ENCODE results near the gene REXO2.

The REXO2 gene

DNA sequence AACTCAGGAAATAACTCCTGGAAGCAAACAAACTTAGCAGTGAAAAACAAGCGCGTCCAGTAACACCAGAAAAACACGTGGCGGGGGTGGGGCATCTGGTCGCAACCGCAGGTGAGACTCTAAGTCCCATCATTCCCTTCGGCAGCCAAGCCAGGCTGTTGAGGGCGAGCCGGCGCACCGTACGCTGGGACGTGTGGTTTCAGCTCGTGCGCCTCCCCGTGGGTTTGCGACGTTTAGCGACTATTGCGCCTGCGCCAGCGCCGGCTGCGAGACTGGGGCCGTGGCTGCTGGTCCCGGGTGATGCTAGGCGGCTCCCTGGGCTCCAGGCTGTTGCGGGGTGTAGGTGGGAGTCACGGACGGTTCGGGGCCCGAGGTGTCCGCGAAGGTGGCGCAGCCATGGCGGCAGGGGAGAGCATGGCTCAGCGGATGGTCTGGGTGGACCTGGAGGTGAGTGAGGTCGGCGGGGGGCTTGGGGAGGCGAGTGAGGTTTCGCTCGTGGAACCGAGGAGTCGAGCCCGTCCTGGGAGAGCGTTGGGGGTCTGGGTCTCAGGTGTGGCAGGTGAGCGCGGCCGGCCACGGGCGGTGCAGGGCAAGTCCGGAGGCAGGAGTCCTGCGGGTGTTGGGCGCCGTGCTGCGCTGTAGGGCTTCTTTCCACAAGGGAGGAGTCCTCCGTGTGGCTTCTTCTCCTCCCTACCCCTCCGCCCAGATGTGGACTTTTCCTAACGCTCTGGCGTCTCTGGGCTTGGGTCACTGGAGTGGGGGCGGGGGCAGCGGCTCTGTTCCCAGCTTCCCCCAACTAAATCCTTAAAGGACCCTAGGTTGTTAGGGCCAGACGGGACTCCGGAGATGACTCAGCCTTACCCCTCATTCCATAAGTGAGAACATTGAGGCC, at the start of gene REXO2:
Gene REXO2, plus strand, starts transcription at position 239 of the 892 bp plus-strand sequence. Its CDS starts 62 bp downstream, at position 301.
- Mint-ChIP-seq H3K27ac (peak within 1 kb of the TSS; percentile 79), H3K36me3 (ENCODE audit: low read depth) (peaks cover 9% of the 10 kb centered on the region), H3K4me1 (ENCODE audit: low read depth) (peaks cover 15% of the 10 kb centered on the region), H3K4me3 (peak within 1 kb of the TSS; percentile 97), H3K27me3 (no peaks in the 10 kb centered on the region), H3K9me3 (no peaks in the 10 kb centered on the region)
- intact Hi-C loops (cut with micrococcal nuclease), result loop anchor here (1.0 to 5.0 kb wide), 2 partner anchors 38 to 97 kb away; no protein-coding TSS in a partner anchor

DNA sequence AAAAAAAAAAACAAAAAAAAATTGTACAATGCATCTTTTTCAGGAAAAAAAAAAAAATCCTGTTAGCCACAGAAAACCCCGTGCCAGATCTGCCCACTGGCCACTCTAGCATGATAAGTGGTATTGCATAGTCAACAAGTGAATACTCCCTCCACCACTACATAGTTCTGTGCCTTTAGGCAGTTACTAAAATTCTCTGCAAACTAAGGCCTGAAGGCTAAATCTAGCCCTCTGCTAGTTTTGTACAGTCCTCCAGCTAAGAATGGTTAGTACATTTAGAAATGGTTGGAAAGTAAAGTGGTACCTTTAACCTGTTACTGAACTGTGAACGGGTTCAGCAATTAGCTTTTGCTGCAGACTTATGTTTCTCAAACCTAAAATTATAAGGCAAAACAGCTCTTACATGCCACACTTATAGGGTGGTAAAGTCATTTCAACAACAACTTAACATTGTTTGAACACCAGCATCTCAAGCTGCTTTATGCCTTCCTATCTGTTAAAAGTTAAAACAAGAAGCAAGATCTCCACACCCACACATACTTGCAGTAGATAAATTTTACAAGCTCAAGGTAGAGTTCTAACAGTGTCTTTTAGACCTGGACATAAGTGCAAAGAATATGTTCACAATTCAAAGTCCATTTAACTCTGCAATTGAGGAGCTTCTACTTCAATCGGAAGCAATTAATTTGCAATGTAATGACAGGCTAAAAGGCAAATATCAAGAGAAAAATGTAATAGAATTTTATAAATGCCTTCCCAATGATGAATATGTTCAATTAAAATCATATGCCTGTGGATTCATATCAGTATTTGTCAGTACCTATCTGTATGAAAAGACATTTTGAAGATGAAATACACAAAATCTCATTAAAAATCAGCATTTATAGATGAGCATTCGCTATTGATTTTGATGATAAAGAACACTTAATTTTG, 46.3 kb upstream of the REXO2 start:
- H3K9me3 Mint-ChIP-seq, result no peaks in the 10 kb centered on the region
- H3K27ac Mint-ChIP-seq, result no peak overlapping the region
- H3K4me1 Mint-ChIP-seq (ENCODE audit: low read depth), result peaks cover 13% of the 10 kb centered on the region
- no peak overlapping the region for H3K4me3 Mint-ChIP-seq
- H3K36me3 Mint-ChIP-seq (ENCODE audit: low read depth), result no peaks in the 10 kb centered on the region
- H3K27me3 Mint-ChIP-seq, result peaks cover 10% of the 10 kb centered on the region
- intact Hi-C loops (cut with micrococcal nuclease), result no loop called here

DNA sequence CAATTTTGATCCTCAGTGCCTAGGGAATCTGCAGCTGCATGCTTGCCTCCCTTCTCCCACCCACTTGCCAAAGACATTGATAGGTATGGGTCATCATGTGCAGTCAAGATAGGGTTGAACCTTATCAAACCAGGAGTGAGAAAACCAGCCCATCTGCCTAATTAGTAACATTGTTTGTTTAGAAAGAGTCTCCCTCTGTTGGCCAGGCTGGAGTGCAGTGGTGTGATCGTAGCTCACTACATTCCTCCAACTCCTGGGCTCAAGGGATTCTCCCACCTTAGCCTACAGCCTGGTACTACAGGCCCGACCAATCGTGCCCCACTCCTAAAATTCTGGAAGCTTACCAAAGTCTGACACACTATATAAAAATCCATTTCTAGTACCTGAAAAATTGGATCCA, 43.5 kb upstream of the REXO2 start:
- intact Hi-C loops (cut with micrococcal nuclease), result loop anchor here (5.0 kb wide), 1 partner anchor 48 kb away; no protein-coding TSS in a partner anchor
- no peak overlapping the region for H3K27ac Mint-ChIP-seq

DNA sequence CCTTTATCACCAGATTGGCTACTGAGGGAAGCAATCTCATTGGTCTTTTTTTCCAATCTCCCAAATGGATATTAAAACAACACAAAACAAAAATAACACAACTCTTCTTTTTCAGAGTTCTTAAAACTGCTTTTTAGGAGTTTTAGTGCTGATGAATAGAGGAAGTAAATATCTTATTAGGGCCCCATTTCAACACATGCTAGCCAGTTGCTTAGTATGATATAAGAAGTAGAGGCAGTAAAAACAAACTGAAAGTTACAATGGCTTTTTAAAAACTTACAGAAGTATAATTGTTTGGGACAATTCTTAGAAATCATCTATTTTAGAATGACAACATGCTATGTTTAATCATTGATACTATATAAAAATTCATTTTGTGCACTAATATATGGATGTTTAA, 42.4 kb upstream of the REXO2 start:
- intact Hi-C loops (cut with micrococcal nuclease), result loop anchor here (5.0 kb wide), 1 partner anchor 50 kb away; no protein-coding TSS in a partner anchor
- Mint-ChIP-seq H3K27me3 (peaks cover 10% of the 10 kb centered on the region), H3K9me3 (no peaks in the 10 kb centered on the region), H3K27ac (no peak overlapping the region), H3K4me3 (no peak overlapping the region), H3K4me1 (ENCODE audit: low read depth) (peaks cover 27% of the 10 kb centered on the region), H3K36me3 (ENCODE audit: low read depth) (peaks cover 17% of the 10 kb centered on the region)

More for the DNA sequence above, 43.5 kb upstream of the REXO2 start:
- H3K27me3 Mint-ChIP-seq, result peaks cover 10% of the 10 kb centered on the region
- H3K36me3 Mint-ChIP-seq (ENCODE audit: low read depth), result peaks cover 12% of the 10 kb centered on the region
- peaks cover 27% of the 10 kb centered on the region for H3K4me1 Mint-ChIP-seq (ENCODE audit: low read depth)
- H3K4me3 Mint-ChIP-seq, result no peak overlapping the region
- no peaks in the 10 kb centered on the region for H3K9me3 Mint-ChIP-seq

DNA sequence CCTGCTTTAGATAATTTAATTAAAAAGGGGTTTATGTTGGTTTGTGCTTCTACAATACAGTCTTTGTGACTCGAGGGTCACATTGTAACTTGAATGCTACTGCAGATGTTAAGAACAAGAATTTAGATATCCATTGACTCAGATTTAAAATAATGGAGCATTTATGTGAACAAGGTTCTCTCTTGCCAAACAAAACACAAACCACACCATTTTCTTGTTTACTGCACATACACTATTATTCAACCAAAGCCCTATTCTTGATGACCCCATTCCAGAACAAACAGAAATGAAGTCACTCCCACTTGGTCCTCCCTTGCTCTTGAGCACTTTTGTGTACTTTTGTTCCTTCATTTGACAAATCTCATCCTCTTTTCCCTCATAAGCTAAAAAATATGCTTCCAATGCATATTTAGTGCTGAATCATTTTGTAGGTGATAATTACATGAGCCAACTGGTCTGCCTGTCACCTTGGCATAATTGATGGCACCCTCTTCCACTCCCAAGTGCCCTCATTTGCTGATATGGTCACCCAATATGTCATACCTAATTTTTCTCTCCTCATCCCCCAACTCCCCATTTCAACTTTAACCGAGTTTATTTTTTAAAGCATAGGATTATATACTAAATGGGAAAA, 41.8 kb upstream of the REXO2 start:
- Mint-ChIP-seq H3K27ac (peak overlapping the region; percentile 22), H3K27me3 (peaks cover 7% of the 10 kb centered on the region), H3K36me3 (ENCODE audit: low read depth) (peaks cover 21% of the 10 kb centered on the region), H3K4me1 (ENCODE audit: low read depth) (peaks cover 27% of the 10 kb centered on the region), H3K9me3 (no peaks in the 10 kb centered on the region), H3K4me3 (no peak overlapping the region)
- intact Hi-C loops (cut with micrococcal nuclease), result loop anchor here (5.0 kb wide), 1 partner anchor 50 kb away; no protein-coding TSS in a partner anchor

DNA sequence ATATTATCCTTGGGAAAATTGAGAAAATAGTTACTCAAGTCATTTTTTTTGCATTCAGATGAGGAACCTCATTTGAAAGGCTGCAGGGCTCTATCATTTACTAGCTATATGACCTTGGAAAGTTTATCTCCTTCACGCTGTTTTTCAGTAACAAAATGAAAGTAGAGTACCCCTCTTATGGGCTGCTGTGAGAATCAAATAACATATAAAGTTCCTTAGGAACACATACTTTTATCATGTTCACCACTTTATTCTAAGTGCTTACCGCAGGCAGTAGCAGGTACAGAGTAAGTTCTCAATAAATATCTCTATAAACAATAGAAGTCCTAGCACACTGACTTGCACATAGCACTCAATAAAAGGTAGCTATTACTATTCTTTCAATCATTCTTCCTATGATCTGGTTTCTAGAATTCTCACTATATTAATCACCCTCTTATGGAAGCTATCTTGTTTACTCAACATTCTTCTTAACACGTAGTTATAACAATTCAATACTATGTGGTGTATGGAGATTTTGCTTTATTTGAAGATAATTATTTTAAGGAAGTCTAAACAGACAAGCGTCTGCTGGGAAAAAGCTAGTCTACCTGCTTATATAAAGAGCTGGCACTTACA, 40.9 kb upstream of the REXO2 start:
- Mint-ChIP-seq H3K4me3 (no peak overlapping the region), H3K4me1 (ENCODE audit: low read depth) (peaks cover 27% of the 10 kb centered on the region), H3K9me3 (no peaks in the 10 kb centered on the region), H3K36me3 (ENCODE audit: low read depth) (peaks cover 28% of the 10 kb centered on the region), H3K27me3 (peaks cover 7% of the 10 kb centered on the region), H3K27ac (no peak overlapping the region)
- intact Hi-C loops (cut with micrococcal nuclease), result loop anchor here (5.0 kb wide), 1 partner anchor 51 kb away; no protein-coding TSS in a partner anchor

DNA sequence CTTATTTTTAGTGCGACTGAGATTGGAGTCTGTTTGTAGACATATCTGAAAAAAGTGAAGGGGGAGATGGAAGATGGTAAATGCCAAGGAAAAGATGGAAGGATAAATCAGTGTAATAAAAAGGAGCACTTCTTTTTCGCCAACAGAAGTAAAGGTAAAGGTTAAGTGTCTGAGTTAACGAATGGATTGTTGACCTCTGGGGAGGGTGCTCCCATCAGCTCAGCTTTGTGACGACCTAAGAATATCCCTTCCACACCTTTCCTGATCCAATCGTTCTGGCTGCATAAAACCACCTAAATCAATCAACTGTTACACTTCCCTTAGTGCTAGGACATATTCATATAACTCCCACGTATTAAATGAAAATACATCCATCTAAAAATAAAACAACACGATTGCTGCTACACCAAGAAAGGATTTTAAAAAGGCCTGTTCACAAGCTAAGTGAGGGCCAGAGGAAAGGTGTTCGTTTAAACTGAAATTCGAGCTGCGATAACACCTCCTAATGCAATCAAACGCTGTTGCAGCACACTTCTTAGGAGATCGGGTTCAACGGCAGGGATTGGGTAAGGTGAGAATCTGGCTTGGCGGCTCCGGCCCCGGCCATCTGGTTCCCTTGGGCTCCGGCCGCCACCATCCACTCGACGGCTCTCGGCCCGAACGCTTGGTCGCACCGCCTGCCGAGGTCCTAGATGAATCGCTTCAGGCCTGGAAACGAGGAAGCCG, 39.6 kb upstream of the REXO2 start:
- no peaks in the 10 kb centered on the region for H3K27me3 Mint-ChIP-seq
- H3K4me3 Mint-ChIP-seq, result peak overlapping the region; percentile 93
- intact Hi-C loops (cut with micrococcal nuclease), result loop anchor here (2.0 to 10.0 kb wide), 4 partner anchors 52 to 1085 kb away; partner anchors contain the start of genes TTC12, USP28 and ZW10
- H3K4me1 Mint-ChIP-seq (ENCODE audit: low read depth), result peaks cover 36% of the 10 kb centered on the region
- no peaks in the 10 kb centered on the region for H3K9me3 Mint-ChIP-seq
- H3K27ac Mint-ChIP-seq, result peak overlapping the region; percentile 99
- H3K36me3 Mint-ChIP-seq (ENCODE audit: low read depth), result peaks cover 38% of the 10 kb centered on the region

DNA sequence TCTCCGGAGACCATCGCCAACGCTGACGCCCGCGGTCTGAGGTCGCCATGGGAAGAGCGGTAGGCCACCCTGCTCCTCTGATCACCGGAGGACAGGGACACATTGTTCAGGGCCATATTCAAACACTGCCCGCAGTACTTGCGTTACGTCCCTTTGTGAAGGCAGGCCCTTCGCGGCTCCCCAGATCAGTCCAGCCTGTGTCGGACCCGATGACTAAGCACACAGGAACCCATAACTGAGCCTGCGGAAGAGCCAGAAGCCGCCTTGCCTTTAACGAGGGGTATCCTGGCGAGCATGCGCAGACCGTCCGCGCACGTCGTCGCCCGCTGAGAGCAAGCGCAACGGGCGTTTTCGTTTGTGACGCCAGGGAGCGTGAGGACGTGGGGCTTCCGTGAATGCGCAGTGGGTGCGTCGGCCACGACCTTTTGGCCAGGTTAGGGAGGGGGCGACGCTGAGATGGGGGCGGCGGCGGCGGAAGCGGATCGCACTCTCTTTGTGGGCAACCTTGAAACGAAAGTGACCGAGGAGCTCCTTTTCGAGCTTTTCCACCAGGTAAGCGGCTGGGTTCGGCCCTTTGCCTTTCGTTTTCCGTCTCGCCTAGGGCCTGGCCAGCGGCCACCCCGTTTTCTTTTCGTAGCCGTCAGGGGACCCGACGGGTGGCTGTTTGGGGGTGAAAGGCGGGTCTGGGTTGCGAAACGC, 38.9 kb upstream of the REXO2 start, which contains the start of the genes C11orf71 and RBM7:
Gene C11orf71, minus strand, starts transcription at position 296 of the 699 bp plus-strand sequence. Its CDS starts 180 bp downstream, at position 116.
Gene RBM7, plus strand, starts transcription at position 451 of the 699 bp plus-strand sequence. Its CDS starts 6 bp downstream, at position 457.
- intact Hi-C loops (cut with micrococcal nuclease), result loop anchor here (2.0 to 10.0 kb wide), 3 partner anchors 526 to 1086 kb away; partner anchors contain the start of genes TTC12, USP28 and ZW10
- peak within 1 kb of the TSS; percentile 99 for H3K27ac Mint-ChIP-seq
- peaks cover 46% of the 10 kb centered on the region for H3K36me3 Mint-ChIP-seq (ENCODE audit: low read depth)
- H3K9me3 Mint-ChIP-seq, result no peaks in the 10 kb centered on the region
- H3K27me3 Mint-ChIP-seq, result no peaks in the 10 kb centered on the region
- peaks cover 36% of the 10 kb centered on the region for H3K4me1 Mint-ChIP-seq (ENCODE audit: low read depth)
- peak within 1 kb of the TSS; percentile 93 for H3K4me3 Mint-ChIP-seq

DNA sequence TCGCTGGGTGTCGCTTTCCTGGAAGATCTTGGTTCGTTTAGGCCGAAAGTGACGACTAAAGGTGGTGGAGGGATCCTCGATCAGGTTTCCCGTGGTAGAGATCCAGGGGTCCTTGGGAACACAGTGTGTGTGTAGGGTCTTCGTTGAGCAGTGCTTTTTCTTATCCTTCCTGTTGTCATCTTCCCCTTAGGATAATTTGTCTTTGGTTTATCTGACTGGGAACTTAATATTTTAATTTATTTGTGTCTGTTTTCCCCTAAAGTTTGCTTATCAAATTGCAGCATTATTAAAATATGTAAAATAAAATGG, 38.4 kb upstream of the REXO2 start:
- Mint-ChIP-seq H3K4me3 (peak overlapping the region; percentile 93), H3K4me1 (ENCODE audit: low read depth) (peaks cover 36% of the 10 kb centered on the region), H3K9me3 (no peaks in the 10 kb centered on the region), H3K27me3 (no peaks in the 10 kb centered on the region), H3K27ac (peak overlapping the region; percentile 99), H3K36me3 (ENCODE audit: low read depth) (peaks cover 51% of the 10 kb centered on the region)
- intact Hi-C loops (cut with micrococcal nuclease), result loop anchor here (1.0 to 10.0 kb wide), 4 partner anchors 38 to 1086 kb away; partner anchors contain the start of genes REXO2, TTC12, USP28 and ZW10

DNA sequence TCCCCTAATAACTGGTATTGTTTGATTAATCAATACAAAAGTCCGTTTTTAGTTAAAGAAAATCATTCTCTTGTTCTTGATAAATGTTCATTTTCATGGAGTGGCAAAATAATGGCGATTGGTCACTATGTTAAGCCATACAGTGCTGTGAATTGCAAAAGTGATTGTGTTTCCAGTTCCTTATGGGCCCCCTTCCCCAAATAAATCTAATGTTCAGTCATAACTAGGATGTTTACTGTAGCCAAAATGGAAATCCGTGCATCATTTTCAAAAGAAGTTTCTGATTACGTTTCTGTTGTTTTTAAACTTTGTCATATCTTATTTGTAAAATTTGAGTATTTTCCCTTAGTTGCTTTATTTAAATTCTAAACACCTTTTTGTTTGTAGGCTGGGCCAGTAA, 38.0 kb upstream of the REXO2 start:
- Mint-ChIP-seq H3K27ac (peak overlapping the region; percentile 99), H3K36me3 (ENCODE audit: low read depth) (peaks cover 55% of the 10 kb centered on the region), H3K4me1 (ENCODE audit: low read depth) (peaks cover 36% of the 10 kb centered on the region), H3K4me3 (peak overlapping the region; percentile 93), H3K9me3 (no peaks in the 10 kb centered on the region), H3K27me3 (no peaks in the 10 kb centered on the region)
- intact Hi-C loops (cut with micrococcal nuclease), result loop anchor here (1.0 to 10.0 kb wide), 4 partner anchors 38 to 1087 kb away; partner anchors contain the start of genes REXO2, TTC12, USP28 and ZW10

DNA sequence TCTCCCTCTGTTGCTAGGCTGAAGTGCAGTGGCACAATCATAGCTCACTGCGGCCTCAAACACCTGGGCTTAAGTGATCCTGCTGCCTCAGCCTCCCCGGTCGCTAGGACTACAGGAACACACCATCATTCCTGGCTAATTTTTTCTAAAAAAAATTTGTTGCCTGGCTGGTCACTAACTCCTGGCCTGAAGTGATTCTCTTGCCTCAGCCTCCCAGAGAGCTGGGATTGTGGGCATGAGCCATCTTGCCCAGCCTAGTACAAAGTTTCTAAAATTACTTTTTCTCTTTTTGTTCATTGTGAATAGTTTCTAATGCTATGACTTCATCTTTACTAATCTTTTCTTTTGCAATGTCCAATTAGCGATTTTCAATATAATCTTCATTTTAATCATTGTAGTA, 26.3 kb upstream of the REXO2 start:
- no peak overlapping the region for H3K4me3 Mint-ChIP-seq
- no peaks in the 10 kb centered on the region for H3K4me1 Mint-ChIP-seq (ENCODE audit: low read depth)
- no peaks in the 10 kb centered on the region for H3K9me3 Mint-ChIP-seq
- peaks cover 32% of the 10 kb centered on the region for H3K36me3 Mint-ChIP-seq (ENCODE audit: low read depth)
- intact Hi-C loops (cut with micrococcal nuclease), result no loop called here
- H3K27me3 Mint-ChIP-seq, result no peaks in the 10 kb centered on the region
- H3K27ac Mint-ChIP-seq, result no peak overlapping the region

DNA sequence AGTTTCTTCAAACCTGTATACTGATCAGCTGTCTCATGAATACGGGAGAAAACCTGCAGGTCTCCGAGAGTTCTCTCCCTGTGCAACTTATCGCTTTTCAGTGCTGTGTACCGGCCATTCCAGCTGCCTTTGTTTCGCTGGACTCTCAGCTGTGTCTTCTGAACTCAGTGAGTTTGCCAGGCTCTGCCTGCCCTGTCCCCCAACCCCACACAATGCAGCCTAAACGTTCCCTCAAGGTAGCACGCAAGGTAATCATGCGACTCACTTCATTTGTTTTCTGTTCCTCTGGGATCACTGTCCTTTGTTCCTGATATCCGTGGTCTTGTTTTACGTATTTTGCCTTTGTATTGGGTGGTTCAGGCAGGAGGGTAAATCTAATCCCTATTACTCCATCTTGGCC, 25.3 kb upstream of the REXO2 start:
- intact Hi-C loops (cut with micrococcal nuclease), result no loop called here
- peaks cover 31% of the 10 kb centered on the region for H3K36me3 Mint-ChIP-seq (ENCODE audit: low read depth)
- H3K9me3 Mint-ChIP-seq, result no peaks in the 10 kb centered on the region
- H3K27me3 Mint-ChIP-seq, result no peaks in the 10 kb centered on the region
- H3K4me3 Mint-ChIP-seq, result no peak overlapping the region
- no peak overlapping the region for H3K27ac Mint-ChIP-seq
- no peaks in the 10 kb centered on the region for H3K4me1 Mint-ChIP-seq (ENCODE audit: low read depth)
